Activated CD4-positive, alpha-beta T cell treated with anti-CD3 and anti-CD28 coated beads for 36 hours (primary cell): ENCODE data around the gene CMIP. TPM values are rescaled to one million over a fixed set of nuclear protein-coding genes. Genes with fewer than 3 reads are reported as not detected.
A peak's percentile ranks its signal among the peaks of the same experiment; 100 is the strongest.

ENCODE experiments used
- ATAC-seq: fragments of 200-7000 bp; cut with Tn5 transposase; one replicate; pipeline ENCODE4 v1.10.0; 2021; ENCODE audit warnings: mild to moderate bottlenecking, moderate library complexity
- CTCF ChIA-PET: fragments of 350-600 bp; sonication (Branson Sonifier 250); formaldehyde crosslinking; loops from one replicate; lab custom pipeline; 2021; ENCODE audit warnings: antibody characterized with exemption; lab: Charles Lee
- POLR2A ChIA-PET: fragments of 350-600 bp; sonication (Branson Sonifier 250); formaldehyde crosslinking; loops from one replicate; lab custom pipeline; 2021; ENCODE audit warnings: antibody characterized with exemption, inconsistent platforms; lab: Charles Lee
- DNase-seq: peaks from one replicate; pipeline ENCODE4 v3.0.0-alpha.2; 2020
- H3K27ac Mint-ChIP-seq: one replicate; pipeline ENCODE4 v1.8.0; 2021; ENCODE audit warnings: mixed read lengths
- H3K27me3 Mint-ChIP-seq: one replicate; pipeline ENCODE4 v1.8.0; 2021; ENCODE audit warnings: mixed read lengths
- H3K36me3 Mint-ChIP-seq: one replicate; pipeline ENCODE4 v1.8.0; 2021; ENCODE audit warnings: low read depth, mixed read lengths
- H3K4me1 Mint-ChIP-seq: one replicate; pipeline ENCODE4 v1.8.0; 2021; ENCODE audit warnings: mixed read lengths
- H3K4me3 Mint-ChIP-seq: one replicate; pipeline ENCODE4 v1.8.0; 2021; ENCODE audit warnings: mild to moderate bottlenecking, moderate library complexity, mixed read lengths
- H3K9me3 Mint-ChIP-seq: one replicate; pipeline ENCODE4 v1.8.0; 2021; ENCODE audit warnings: low read depth, mixed read lengths
- intact Hi-C, 2 experiments: fragments of 100-400 bp; cut with DNase I in 1 of 2; cut with micrococcal nuclease in 1 of 2; formaldehyde crosslinking; loops; one replicate each; pipeline versions ENCODE4 v1.14.2 to v1.15.1; 2022 to 2024; cut with DNase I, micrococcal nuclease
- total RNA-seq, 2 experiments: library from RNA; stranded (reverse); gene quantifications; one replicate each; pipeline ENCODE4 v1.2.3, GENCODE V29; 2021

The CMIP gene
- total RNA-seq, 2 experiments from 2014 or later, result 39.1 to 40.3 TPM

GRCh38 chr16:81620029-81620428, 175.4 kb downstream of the CMIP start:
- H3K4me3 Mint-ChIP-seq, result no peak overlapping the region
- intact Hi-C loops, result loop anchor here in 1 of 2 experiments (5.0 kb wide), 1 partner anchor 218 kb away; no protein-coding TSS in a partner anchor
- no peak overlapping the region for H3K27ac Mint-ChIP-seq
- H3K27me3 Mint-ChIP-seq, result no peaks in the 10 kb centered on the region
- H3K36me3 Mint-ChIP-seq, result peaks cover 8% of the 10 kb centered on the region
- ATAC-seq (no peak), DNase-seq (no peak)
- CTCF ChIA-PET, result interaction anchor here (5.9 kb wide), 1 partner anchor 104 kb away, joined by 31 read pairs; no protein-coding TSS in a partner anchor
- peaks cover 9% of the 10 kb centered on the region for H3K4me1 Mint-ChIP-seq
- no peaks in the 10 kb centered on the region for H3K9me3 Mint-ChIP-seq
- POLR2A ChIA-PET, result no interaction called here

- ATAC-seq (no peak), DNase-seq (no peak)
- Mint-ChIP-seq H3K36me3 (peaks cover 8% of the 10 kb centered on the region), H3K4me1 (peaks cover 9% of the 10 kb centered on the region), H3K9me3 (no peaks in the 10 kb centered on the region), H3K27me3 (no peaks in the 10 kb centered on the region), H3K4me3 (no peak overlapping the region), H3K27ac (no peak overlapping the region)
- ChIA-PET POLR2A (no interaction called here), CTCF (interaction anchor here (0.6 to 5.9 kb wide), 7 partner anchors 10 to 218 kb away, joined by 3 to 31 read pairs (median 4); no protein-coding TSS in a partner anchor)
- intact Hi-C loops, result loop anchor here in 1 of 2 experiments (5.0 kb wide), 1 partner anchor 218 kb away; no protein-coding TSS in a partner anchor
These were observed 176.2 kb downstream of the CMIP start for GRCh38 chr16:81620796-81621195.

GRCh38 chr16:81621496-81621895, 176.9 kb downstream of the CMIP start:
- intact Hi-C loops, result loop anchor here in 1 of 2 experiments (5.0 kb wide), 1 partner anchor 219 kb away; no protein-coding TSS in a partner anchor
- CTCF ChIA-PET, result interaction anchor here (0.6 to 5.9 kb wide), 13 partner anchors 10 to 256 kb away, joined by 3 to 31 read pairs (median 3); no protein-coding TSS in a partner anchor
- ATAC-seq, result no peak
- no peak overlapping the region for H3K4me3 Mint-ChIP-seq
- peaks cover 9% of the 10 kb centered on the region for H3K4me1 Mint-ChIP-seq
- H3K9me3 Mint-ChIP-seq, result no peaks in the 10 kb centered on the region
- H3K36me3 Mint-ChIP-seq, result peaks cover 8% of the 10 kb centered on the region
- no peak overlapping the region for H3K27ac Mint-ChIP-seq
- no peak for DNase-seq
- no peaks in the 10 kb centered on the region for H3K27me3 Mint-ChIP-seq
- POLR2A ChIA-PET, result no interaction called here

DNA sequence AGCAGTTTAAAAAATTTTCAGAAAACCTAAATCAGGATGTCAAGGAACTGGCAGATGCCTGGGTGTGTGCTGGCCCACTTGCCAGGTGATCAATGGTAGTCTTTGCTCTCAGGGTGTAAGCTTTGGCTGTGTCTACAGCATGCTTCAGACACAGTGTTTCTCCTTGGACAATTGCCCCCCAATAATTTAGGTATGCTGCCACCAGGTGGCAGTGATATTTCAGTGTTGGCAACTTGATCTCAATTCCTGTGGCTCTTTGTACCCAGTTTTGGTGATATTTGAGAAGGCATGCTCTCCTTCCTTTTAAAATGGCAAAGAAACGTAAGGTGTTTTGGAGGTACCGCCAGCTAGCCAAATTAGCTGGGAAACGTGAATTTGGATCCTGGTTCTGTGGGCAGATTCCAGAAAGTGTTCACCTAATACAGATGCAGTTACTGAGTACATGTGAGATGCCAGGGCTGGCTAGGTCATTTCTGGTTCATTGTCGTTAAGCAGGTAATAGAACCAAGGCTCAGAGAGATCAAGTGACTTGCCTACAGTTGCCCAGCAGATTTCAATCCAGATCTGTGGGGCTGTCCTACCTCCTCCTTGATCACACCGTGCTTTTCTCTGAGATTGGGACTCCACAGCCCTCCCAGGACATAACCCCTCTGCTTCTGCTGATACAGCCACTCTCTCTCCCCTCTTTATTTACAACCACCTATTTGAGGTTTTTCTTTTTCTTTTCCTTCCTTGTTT, 178.9 kb downstream of the CMIP start:
- Mint-ChIP-seq H3K27ac (peak overlapping the region; percentile 23), H3K27me3 (no peaks in the 10 kb centered on the region), H3K4me1 (peaks cover 9% of the 10 kb centered on the region), H3K4me3 (no peak overlapping the region), H3K36me3 (peaks cover 4% of the 10 kb centered on the region), H3K9me3 (no peaks in the 10 kb centered on the region)
- ChIA-PET CTCF (interaction anchor here (0.6 to 5.9 kb wide), 17 partner anchors 8 to 1823 kb away, joined by 3 to 31 read pairs (median 4); no protein-coding TSS in a partner anchor), POLR2A (no interaction called here)
- intact Hi-C loops, result loop anchor here (1.0 to 5.0 kb wide), 5 partner anchors 74 to 221 kb away; no protein-coding TSS in a partner anchor
- DNase-seq, result peak; percentile 76
- no peak for ATAC-seq

GRCh38 chr16:81624403-81624759, 179.8 kb downstream of the CMIP start:
- peaks cover 9% of the 10 kb centered on the region for H3K4me1 Mint-ChIP-seq
- H3K27ac Mint-ChIP-seq, result peak overlapping the region; percentile 57
- H3K36me3 Mint-ChIP-seq, result peaks cover 2% of the 10 kb centered on the region
- H3K9me3 Mint-ChIP-seq, result no peaks in the 10 kb centered on the region
- ATAC-seq (no peak), DNase-seq (no peak)
- CTCF ChIA-PET, result interaction anchor here (0.6 to 5.9 kb wide), 7 partner anchors 32 to 249 kb away, joined by 3 to 31 read pairs (median 4); no protein-coding TSS in a partner anchor
- no peaks in the 10 kb centered on the region for H3K27me3 Mint-ChIP-seq
- H3K4me3 Mint-ChIP-seq, result no peak overlapping the region
- intact Hi-C loops, result loop anchor here in 1 of 2 experiments (5.0 kb wide), 1 partner anchor 222 kb away; no protein-coding TSS in a partner anchor
- POLR2A ChIA-PET, result no interaction called here

DNA sequence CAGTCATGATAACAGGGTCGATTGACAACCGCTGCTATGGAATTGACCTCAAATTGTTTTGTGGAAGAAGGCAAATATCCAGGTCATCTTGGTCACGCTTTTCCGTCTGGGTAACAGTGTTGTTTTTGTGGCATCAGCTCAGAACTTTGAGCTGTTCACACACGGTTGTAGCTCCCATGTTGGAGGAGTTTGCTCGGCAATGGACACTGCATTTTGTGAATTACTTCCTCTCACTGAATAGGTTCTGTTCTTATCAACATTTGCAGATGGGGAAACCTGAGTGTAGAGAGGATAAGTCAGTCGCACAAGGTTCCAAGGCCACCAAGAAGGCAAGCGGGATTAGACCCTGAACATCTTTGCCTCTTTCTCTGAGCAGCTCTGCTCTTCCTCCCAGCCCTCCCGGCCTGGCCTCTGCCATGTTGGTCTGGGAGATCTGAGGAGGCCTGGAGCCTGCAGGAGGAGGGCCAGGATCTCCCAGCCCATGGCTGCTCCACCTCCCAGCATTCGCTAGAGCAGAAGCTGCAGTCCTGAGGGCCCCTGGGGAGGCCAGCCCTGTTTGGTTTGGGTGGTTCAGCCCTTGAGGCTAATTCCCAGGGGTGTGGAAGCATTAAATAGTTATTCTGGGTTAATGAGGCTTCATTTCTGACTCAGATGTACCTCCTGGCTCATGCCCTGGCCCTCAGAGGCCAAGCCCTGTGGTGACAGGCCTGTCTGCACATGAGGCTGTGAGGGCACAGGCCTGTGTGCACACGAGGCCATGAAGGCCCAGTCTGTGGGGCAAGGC, 180.3 kb downstream of the CMIP start:
- ATAC-seq (no peak), DNase-seq (no peak)
- H3K4me3 Mint-ChIP-seq, result no peak overlapping the region
- intact Hi-C loops, result loop anchor here in 1 of 2 experiments (5.0 kb wide), 1 partner anchor 223 kb away; no protein-coding TSS in a partner anchor
- POLR2A ChIA-PET, result no interaction called here
- peak overlapping the region; percentile 52 for H3K27ac Mint-ChIP-seq
- CTCF ChIA-PET, result interaction anchor here (0.6 to 5.9 kb wide), 8 partner anchors 31 to 221 kb away, joined by 3 to 31 read pairs (median 4); no protein-coding TSS in a partner anchor
- H3K4me1 Mint-ChIP-seq, result peaks cover 15% of the 10 kb centered on the region
- no peaks in the 10 kb centered on the region for H3K9me3 Mint-ChIP-seq
- H3K27me3 Mint-ChIP-seq, result no peaks in the 10 kb centered on the region
- peaks cover 2% of the 10 kb centered on the region for H3K36me3 Mint-ChIP-seq

GRCh38 chr16:81625544-81626153, 181.0 kb downstream of the CMIP start:
- ATAC-seq, result peak; percentile 33
- no peak overlapping the region for H3K4me3 Mint-ChIP-seq
- H3K27me3 Mint-ChIP-seq, result no peaks in the 10 kb centered on the region
- peak; percentile 58 for DNase-seq
- POLR2A ChIA-PET, result no interaction called here
- intact Hi-C loops, result loop anchor here in 1 of 2 experiments (1.0 kb wide), 1 partner anchor 30 kb away; no protein-coding TSS in a partner anchor
- CTCF ChIA-PET, result interaction anchor here (1.0 to 5.9 kb wide), 3 partner anchors 71 to 221 kb away, joined by 4 to 31 read pairs (median 6); no protein-coding TSS in a partner anchor
- peaks cover 2% of the 10 kb centered on the region for H3K36me3 Mint-ChIP-seq
- no peak overlapping the region for H3K27ac Mint-ChIP-seq
- no peaks in the 10 kb centered on the region for H3K9me3 Mint-ChIP-seq
- peaks cover 20% of the 10 kb centered on the region for H3K4me1 Mint-ChIP-seq

DNA sequence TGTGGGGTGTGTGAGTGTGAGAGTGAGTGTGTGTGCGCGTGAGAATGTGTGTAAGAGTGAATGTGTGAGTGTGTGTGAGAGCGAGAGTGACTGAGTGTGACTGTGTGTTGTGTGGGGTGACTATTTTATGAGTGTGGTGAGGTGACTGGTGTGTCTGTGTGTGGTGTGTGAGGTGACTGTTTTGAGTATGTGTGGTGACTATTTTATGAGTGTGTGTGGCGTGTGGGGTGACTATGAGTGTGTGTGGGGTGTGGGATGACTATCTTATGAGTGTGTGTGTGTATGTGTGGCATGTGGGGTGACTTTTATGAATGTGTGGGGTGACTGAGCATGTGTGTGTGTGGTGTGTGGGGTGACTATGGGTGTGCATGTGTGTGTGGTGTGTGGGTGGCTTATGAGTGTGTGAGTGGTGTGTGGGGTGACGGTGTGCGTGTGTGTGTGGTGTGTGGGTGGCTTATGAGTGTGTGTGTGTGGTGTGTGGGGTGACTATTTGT, 181.6 kb downstream of the CMIP start:
- ATAC-seq (peak; percentile 84), DNase-seq (peak; percentile 76)
- H3K27ac Mint-ChIP-seq, result no peak overlapping the region
- no peaks in the 10 kb centered on the region for H3K9me3 Mint-ChIP-seq
- H3K4me1 Mint-ChIP-seq, result peaks cover 26% of the 10 kb centered on the region
- CTCF ChIA-PET, result interaction anchor here (1.0 to 5.9 kb wide), 2 partner anchors 97 to 222 kb away, joined by 4 to 31 read pairs; no protein-coding TSS in a partner anchor
- intact Hi-C loops, result loop anchor here in 1 of 2 experiments (1.0 kb wide), 1 partner anchor 31 kb away; no protein-coding TSS in a partner anchor
- H3K27me3 Mint-ChIP-seq, result no peaks in the 10 kb centered on the region
- POLR2A ChIA-PET, result no interaction called here
- peaks cover 6% of the 10 kb centered on the region for H3K36me3 Mint-ChIP-seq
- no peak overlapping the region for H3K4me3 Mint-ChIP-seq

- DNase-seq (no peak), ATAC-seq (peak; percentile 12)
- POLR2A ChIA-PET, result no interaction called here
- no peak overlapping the region for H3K4me3 Mint-ChIP-seq
- peaks cover 34% of the 10 kb centered on the region for H3K4me1 Mint-ChIP-seq
- no peaks in the 10 kb centered on the region for H3K9me3 Mint-ChIP-seq
- H3K36me3 Mint-ChIP-seq, result peaks cover 6% of the 10 kb centered on the region
- H3K27ac Mint-ChIP-seq, result no peak overlapping the region
- no peaks in the 10 kb centered on the region for H3K27me3 Mint-ChIP-seq
- CTCF ChIA-PET, result no interaction called here
- intact Hi-C loops, result no loop called here
These were observed 182.4 kb downstream of the CMIP start for GRCh38 chr16:81627024-81627423.

- ATAC-seq (no peak), DNase-seq (no peak)
- H3K4me3 Mint-ChIP-seq, result no peak overlapping the region
- peak overlapping the region; percentile 17 for H3K27ac Mint-ChIP-seq
- H3K36me3 Mint-ChIP-seq, result peaks cover 6% of the 10 kb centered on the region
- no peaks in the 10 kb centered on the region for H3K9me3 Mint-ChIP-seq
- ChIA-PET POLR2A (interaction anchor here (0.6 kb wide), 1 partner anchor 252 kb away, joined by 5 read pairs; no protein-coding TSS in a partner anchor), CTCF (no interaction called here)
- intact Hi-C loops, result no loop called here
- peaks cover 42% of the 10 kb centered on the region for H3K4me1 Mint-ChIP-seq
- H3K27me3 Mint-ChIP-seq, result no peaks in the 10 kb centered on the region
These were observed 183.2 kb downstream of the CMIP start for GRCh38 chr16:81627729-81628244.
